ENCODE data around the gene PPP6R3. TPM values are rescaled to one million over a fixed set of nuclear protein-coding genes. Genes with fewer than 3 reads are reported as not detected.
A peak's percentile ranks its signal among the peaks of the same experiment; 100 is the strongest.

PPP6R3 gene
- total and polyA plus RNA-seq, 4 experiments from 2014 or later = 22.2 to 147 (median 96.9) TPM

- Mint-ChIP-seq H3K4me3 (peak overlapping the region in 1 of 8 donors; percentile 39), H3K36me3 (peaks cover 55 to 92% of the 10 kb centered on the region in 2 donors), H3K27me3 (no peaks in the 10 kb centered on the region), H3K9me3 (no peaks in the 10 kb centered on the region), H3K27ac (peak overlapping the region in 2 of 7 donors; percentile 16 to 29), H3K4me1 (peaks cover 6 to 13% (median 8%) of the 10 kb centered on the region in 4 donors)
- H3K4me3 ChIP-seq (ENCODE audit: low read length in 2 of 2) = no peak overlapping the region
- no peaks in the 10 kb centered on the region for H3K27me3 ChIP-seq (ENCODE audit: insufficient read depth, low read length)
- no peak overlapping the region for H3K27ac ChIP-seq (ENCODE audit: low read depth, low read length)
- intact Hi-C loops (cut with micrococcal nuclease) = no loop called here
- H3K9me3 ChIP-seq (ENCODE audit: control insufficient read depth in 1 of 2, low read length in 2 of 2) = no peaks in the 10 kb centered on the region
- POLR2A ChIA-PET (ENCODE audit: partially characterized antibody) = no interaction called here
- no peaks in the 10 kb centered on the region for H3K4me1 ChIP-seq (ENCODE audit: insufficient read depth, low read length)
- H3K36me3 ChIP-seq (ENCODE audit: insufficient read depth, low read length) = peaks cover 55% of the 10 kb centered on the region
- no peak for DNase-seq
- CTCF ChIA-PET (ENCODE audit: partially characterized antibody) = no interaction called here
Observed at GRCh38 chr11:68581439-68581838, 120.9 kb downstream of the PPP6R3 start.

- Mint-ChIP-seq H3K4me3 (no peak overlapping the region), H3K27me3 (no peaks in the 10 kb centered on the region), H3K9me3 (no peaks in the 10 kb centered on the region), H3K4me1 (peaks cover 6 to 13% (median 8%) of the 10 kb centered on the region in 4 donors), H3K36me3 (peaks cover 57 to 90% of the 10 kb centered on the region in 2 donors), H3K27ac (peak overlapping the region in 2 of 7 donors; percentile 16 to 31)
- intact Hi-C loops (cut with micrococcal nuclease) = no loop called here
- Histone ChIP-seq H3K27ac (ENCODE audit: low read depth, low read length) (no peak overlapping the region), H3K4me1 (ENCODE audit: insufficient read depth, low read length) (no peaks in the 10 kb centered on the region), H3K9me3 (ENCODE audit: control insufficient read depth in 1 of 2, low read length in 2 of 2) (no peaks in the 10 kb centered on the region), H3K36me3 (ENCODE audit: insufficient read depth, low read length) (peaks cover 55% of the 10 kb centered on the region), H3K4me3 (ENCODE audit: low read length in 2 of 2) (no peak overlapping the region), H3K27me3 (ENCODE audit: insufficient read depth, low read length) (no peaks in the 10 kb centered on the region)
- CTCF ChIA-PET (ENCODE audit: partially characterized antibody) = no interaction called here
- POLR2A ChIA-PET (ENCODE audit: partially characterized antibody) = no interaction called here
- DNase-seq = no peak
Observed at GRCh38 chr11:68581901-68582300, 121.3 kb downstream of the PPP6R3 start.

- POLR2A ChIA-PET (ENCODE audit: partially characterized antibody) = no interaction called here
- peaks cover 55% of the 10 kb centered on the region for H3K36me3 ChIP-seq (ENCODE audit: insufficient read depth, low read length)
- intact Hi-C loops (cut with micrococcal nuclease) = no loop called here
- no peaks in the 10 kb centered on the region for H3K9me3 ChIP-seq (ENCODE audit: control insufficient read depth in 1 of 2, low read length in 2 of 2)
- Mint-ChIP-seq H3K27me3 (no peaks in the 10 kb centered on the region), H3K4me1 (peaks cover 6 to 13% (median 8%) of the 10 kb centered on the region in 4 donors), H3K4me3 (no peak overlapping the region), H3K9me3 (no peaks in the 10 kb centered on the region), H3K36me3 (peaks cover 59 to 90% of the 10 kb centered on the region in 2 donors), H3K27ac (peak overlapping the region in 3 of 7 donors; percentile 3 to 77 (median 73))
- CTCF ChIA-PET (ENCODE audit: partially characterized antibody) = interaction anchor here (1.4 to 2.7 kb wide), 2 partner anchors 22 to 32 kb away, joined by 4 to 13 read pairs; no protein-coding TSS in a partner anchor
- H3K4me1 ChIP-seq (ENCODE audit: insufficient read depth, low read length) = no peaks in the 10 kb centered on the region
- H3K27me3 ChIP-seq (ENCODE audit: insufficient read depth, low read length) = no peaks in the 10 kb centered on the region
- DNase-seq = no peak
- no peak overlapping the region for H3K4me3 ChIP-seq (ENCODE audit: low read length in 2 of 2)
- H3K27ac ChIP-seq (ENCODE audit: low read depth, low read length) = no peak overlapping the region
Observed at GRCh38 chr11:68582416-68583040, 122.0 kb downstream of the PPP6R3 start.

GRCh38 chr11:68583041-68583446 is 122.5 kb downstream of the PPP6R3 start:
- ChIA-PET POLR2A (ENCODE audit: partially characterized antibody) (interaction anchor here (1.2 kb wide), 1 partner anchor 123 kb away, joined by 3 read pairs; the partner anchor contains the start of gene PPP6R3), CTCF (ENCODE audit: partially characterized antibody) (interaction anchor here (1.4 to 3.6 kb wide), 8 partner anchors 8 to 1060 kb away, joined by 4 to 20 read pairs (median 8); no protein-coding TSS in a partner anchor)
- Mint-ChIP-seq H3K27ac (no peak overlapping the region), H3K9me3 (no peaks in the 10 kb centered on the region), H3K27me3 (no peaks in the 10 kb centered on the region), H3K4me1 (peaks cover 6 to 13% (median 8%) of the 10 kb centered on the region in 4 donors), H3K4me3 (no peak overlapping the region), H3K36me3 (peaks cover 54 to 90% of the 10 kb centered on the region in 2 donors)
- H3K36me3 ChIP-seq (ENCODE audit: insufficient read depth, low read length) = peaks cover 57% of the 10 kb centered on the region
- no peak for DNase-seq
- no peaks in the 10 kb centered on the region for H3K27me3 ChIP-seq (ENCODE audit: insufficient read depth, low read length)
- no peaks in the 10 kb centered on the region for H3K9me3 ChIP-seq (ENCODE audit: control insufficient read depth in 1 of 2, low read length in 2 of 2)
- H3K27ac ChIP-seq (ENCODE audit: low read depth, low read length) = no peak overlapping the region
- no peaks in the 10 kb centered on the region for H3K4me1 ChIP-seq (ENCODE audit: insufficient read depth, low read length)
- no peak overlapping the region for H3K4me3 ChIP-seq (ENCODE audit: low read length in 2 of 2)
- intact Hi-C loops (cut with micrococcal nuclease) = no loop called here

- peaks cover 46% of the 10 kb centered on the region for H3K36me3 ChIP-seq (ENCODE audit: insufficient read depth, low read length)
- no peak overlapping the region for H3K4me3 ChIP-seq (ENCODE audit: low read length in 2 of 2)
- DNase-seq = peak; percentile 35 to 46 (median 40)
- H3K4me1 ChIP-seq (ENCODE audit: insufficient read depth, low read length) = no peaks in the 10 kb centered on the region
- intact Hi-C loops (cut with micrococcal nuclease) = loop anchor here (1.0 kb wide), 1 partner anchor 260 kb away; no protein-coding TSS in a partner anchor
- H3K27ac Mint-ChIP-seq = peak overlapping the region in 2 of 7 donors; percentile 31 to 36
- ChIA-PET POLR2A (ENCODE audit: partially characterized antibody) (interaction anchor here (1.2 kb wide), 1 partner anchor 124 kb away, joined by 3 read pairs; the partner anchor contains the start of gene PPP6R3), CTCF (ENCODE audit: partially characterized antibody) (interaction anchor here (0.7 to 3.6 kb wide), 26 partner anchors 8 to 1059 kb away, joined by 3 to 20 read pairs (median 4); no protein-coding TSS in a partner anchor)
- no peaks in the 10 kb centered on the region for H3K27me3 Mint-ChIP-seq
- H3K27ac ChIP-seq (ENCODE audit: low read depth, low read length) = no peak overlapping the region
- no peaks in the 10 kb centered on the region for H3K9me3 Mint-ChIP-seq
- H3K4me3 Mint-ChIP-seq = no peak overlapping the region
- H3K36me3 Mint-ChIP-seq = peaks cover 47 to 88% of the 10 kb centered on the region in 2 donors
- H3K27me3 ChIP-seq (ENCODE audit: insufficient read depth, low read length) = no peaks in the 10 kb centered on the region
- H3K4me1 Mint-ChIP-seq = peaks cover 6 to 13% (median 8%) of the 10 kb centered on the region in 4 donors
- H3K9me3 ChIP-seq (ENCODE audit: control insufficient read depth in 1 of 2, low read length in 2 of 2) = no peaks in the 10 kb centered on the region
Observed at GRCh38 chr11:68584097-68584496, 123.5 kb downstream of the PPP6R3 start.

GRCh38 chr11:68584991-68585524 is 124.5 kb downstream of the PPP6R3 start:
- intact Hi-C loops (cut with micrococcal nuclease) = loop anchor here (1.0 kb wide), 1 partner anchor 259 kb away; no protein-coding TSS in a partner anchor
- peaks cover 49 to 88% of the 10 kb centered on the region in 2 donors for H3K36me3 Mint-ChIP-seq
- H3K9me3 Mint-ChIP-seq = no peaks in the 10 kb centered on the region
- H3K4me1 Mint-ChIP-seq = peaks cover 4 to 10% (median 4%) of the 10 kb centered on the region in 4 donors
- Histone ChIP-seq H3K36me3 (ENCODE audit: insufficient read depth, low read length) (peaks cover 43% of the 10 kb centered on the region), H3K4me1 (ENCODE audit: insufficient read depth, low read length) (no peaks in the 10 kb centered on the region), H3K27me3 (ENCODE audit: insufficient read depth, low read length) (no peaks in the 10 kb centered on the region), H3K27ac (ENCODE audit: low read depth, low read length) (no peak overlapping the region), H3K4me3 (ENCODE audit: low read length in 2 of 2) (no peak overlapping the region), H3K9me3 (ENCODE audit: control insufficient read depth in 1 of 2, low read length in 2 of 2) (no peaks in the 10 kb centered on the region)
- no peak overlapping the region for H3K4me3 Mint-ChIP-seq
- DNase-seq = no peak
- no peak overlapping the region for H3K27ac Mint-ChIP-seq
- CTCF ChIA-PET (ENCODE audit: partially characterized antibody) = interaction anchor here (0.7 to 3.6 kb wide), 13 partner anchors 9 to 270 kb away, joined by 3 to 20 read pairs (median 6); no protein-coding TSS in a partner anchor
- no peaks in the 10 kb centered on the region for H3K27me3 Mint-ChIP-seq
- POLR2A ChIA-PET (ENCODE audit: partially characterized antibody) = no interaction called here

- H3K4me3 Mint-ChIP-seq = no peak overlapping the region
- Histone ChIP-seq H3K9me3 (ENCODE audit: control insufficient read depth in 1 of 2, low read length in 2 of 2) (no peaks in the 10 kb centered on the region), H3K4me1 (ENCODE audit: insufficient read depth, low read length) (no peaks in the 10 kb centered on the region), H3K36me3 (ENCODE audit: insufficient read depth, low read length) (peaks cover 67% of the 10 kb centered on the region), H3K27ac (ENCODE audit: low read depth, low read length) (no peak overlapping the region), H3K27me3 (ENCODE audit: insufficient read depth, low read length) (no peaks in the 10 kb centered on the region), H3K4me3 (ENCODE audit: low read length in 2 of 2) (no peak overlapping the region)
- CTCF ChIA-PET (ENCODE audit: partially characterized antibody) = no interaction called here
- POLR2A ChIA-PET (ENCODE audit: partially characterized antibody) = no interaction called here
- H3K27ac Mint-ChIP-seq = peak overlapping the region in 2 of 7 donors; percentile 3 to 57
- intact Hi-C loops (cut with micrococcal nuclease) = no loop called here
- H3K36me3 Mint-ChIP-seq = peaks cover 59 to 85% of the 10 kb centered on the region in 2 donors
- H3K4me1 Mint-ChIP-seq = no peaks in the 10 kb centered on the region
- no peaks in the 10 kb centered on the region for H3K27me3 Mint-ChIP-seq
- no peak for DNase-seq
- no peaks in the 10 kb centered on the region for H3K9me3 Mint-ChIP-seq
Observed at GRCh38 chr11:68589547-68590216, 129.1 kb downstream of the PPP6R3 start.

All from CD4-positive, alpha-beta memory T cell (primary cell).